ENCODE measurements around the gene ITIH3.

DNA sequence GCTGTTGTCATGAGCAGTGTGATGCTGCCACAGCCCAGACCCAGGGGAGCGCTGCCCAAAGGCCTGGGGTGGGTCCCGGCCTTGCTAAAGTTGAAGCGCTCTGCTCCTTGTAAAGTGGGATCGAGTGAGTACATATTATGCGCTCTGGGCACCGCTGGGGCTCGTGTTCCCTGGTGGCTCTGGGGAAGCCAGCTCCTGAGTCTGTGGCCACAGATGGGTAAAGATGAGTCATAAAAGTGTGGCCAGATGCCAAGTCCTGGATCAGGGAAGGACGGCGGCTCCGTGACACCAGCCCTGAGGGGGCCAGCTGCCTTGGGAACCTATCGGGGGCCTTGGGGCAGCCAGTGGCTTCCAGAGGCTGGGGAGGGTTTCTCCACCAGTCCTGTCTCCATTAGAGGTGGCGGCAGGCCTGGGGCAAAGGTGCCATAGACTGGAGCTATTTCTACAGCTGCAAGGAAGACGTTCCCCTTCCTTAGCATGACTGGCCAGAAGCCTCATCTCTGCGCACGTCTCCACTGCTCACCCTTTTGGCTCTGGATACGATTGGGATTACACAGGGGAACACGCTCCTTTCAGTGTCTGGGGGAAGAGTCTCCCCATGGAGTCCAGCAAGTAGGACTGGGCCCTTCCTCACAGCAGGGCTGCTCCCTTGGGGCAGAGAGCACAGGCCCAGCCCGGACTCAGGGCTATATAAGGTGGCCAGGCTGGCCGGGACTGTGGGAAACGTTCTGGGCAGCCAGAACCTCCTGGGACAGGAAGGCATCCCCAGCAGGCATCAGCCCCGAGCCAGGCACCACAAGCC, 37.1 kb downstream of the ITIH3 start:
- no peak for TF ChIP-seq CTCF (IDR thresholded peaks at IDR 0.05; ENCODE audit: poor library complexity, severe bottlenecking)
- TF ChIP-seq REST (IDR thresholded peaks at IDR 0.05; ENCODE audit: borderline replicate concordance) = no peak
- TF ChIP-seq EZH2 (IDR thresholded peaks at IDR 0.05; ENCODE audit: borderline replicate concordance, insufficient read depth, low read length, poor library complexity, severe bottlenecking) = no peak
- no peak for TF ChIP-seq POLR2AphosphoS5 (IDR thresholded peaks at IDR 0.05)
- TF ChIP-seq EP300 (conservative IDR thresholded peaks at IDR 0.05; ENCODE audit: poor library complexity, severe bottlenecking) = no peak
- no peak for TF ChIP-seq SMC3 (conservative IDR thresholded peaks at IDR 0.05; ENCODE audit: poor library complexity)
- no peak for TF ChIP-seq RAD21 (conservative IDR thresholded peaks at IDR 0.05)

All from neural cell (in vitro differentiated cells).